ENCODE measurements around the gene AGAP1. TPM values are rescaled to one million over a fixed set of nuclear protein-coding genes. Genes with fewer than 3 reads are reported as not detected.
A peak's percentile ranks its signal among the peaks of the same experiment; 100 is the strongest.

Gene AGAP1
- total and polyA plus RNA-seq, 11 donors: 5.9 to 21.6 (median 18.9) TPM

- Histone ChIP-seq H3K27me3 (no peaks in the 10 kb centered on the region), H3K4me3 (no peak overlapping the region), H3K27ac (peak overlapping the region in 2 of 12 donors; percentile 22 to 43), H3K36me3 (no peaks in the 10 kb centered on the region), H3K4me1 (peaks cover 0 to 23% (median 9%) of the 10 kb centered on the region in 12 donors), H3K9me3 (no peaks in the 10 kb centered on the region)
- DNase-seq: no peak
- 82 to 84% (median 83%) methylated on average over 12 of the region's 12 CpGs for WGBS, 4 donors
- intact Hi-C loops (cut with DNase I): no loop called here
- no peak for ATAC-seq
- TF ChIP-seq CTCF (IDR thresholded peaks at IDR 0.05) (no peak), POLR2A (IDR thresholded peaks at IDR 0.05) (no peak)
Observed at GRCh38 chr2:235634435-235635158, 140.8 kb downstream of the AGAP1 start.

- no peak overlapping the region for H3K4me3 ChIP-seq
- DNase-seq: no peak
- intact Hi-C loops (cut with DNase I): no loop called here
- no peaks in the 10 kb centered on the region for H3K9me3 ChIP-seq
- peaks cover 7 to 43% (median 27%) of the 10 kb centered on the region in 12 donors for H3K4me1 ChIP-seq
- ATAC-seq: no peak
- no peak for TF ChIP-seq POLR2A (IDR thresholded peaks at IDR 0.05)
- TF ChIP-seq CTCF (IDR thresholded peaks at IDR 0.05): no peak
- H3K36me3 ChIP-seq: no peaks in the 10 kb centered on the region
- H3K27ac ChIP-seq: no peak overlapping the region
- WGBS, 4 donors: 92 to 94% (median 93%) methylated on average over 12 of the region's 12 CpGs
- no peaks in the 10 kb centered on the region for H3K27me3 ChIP-seq
Observed at GRCh38 chr2:235636546-235636945, 142.7 kb downstream of the AGAP1 start.

- Histone ChIP-seq H3K4me3 (no peak overlapping the region), H3K9me3 (no peaks in the 10 kb centered on the region), H3K27ac (peak overlapping the region in 2 of 12 donors; percentile 81 to 89), H3K27me3 (no peaks in the 10 kb centered on the region), H3K4me1 (peaks cover 7 to 55% (median 35%) of the 10 kb centered on the region in 12 donors), H3K36me3 (no peaks in the 10 kb centered on the region)
- 83 to 94% (median 89%) methylated on average over 7 of the region's 7 CpGs for WGBS, 4 donors
- no peak for DNase-seq
- no peak for TF ChIP-seq CTCF (IDR thresholded peaks at IDR 0.05)
- TF ChIP-seq POLR2A (IDR thresholded peaks at IDR 0.05): no peak
- intact Hi-C loops (cut with DNase I): no loop called here
- ATAC-seq: no peak
Observed at GRCh38 chr2:235637896-235638295, 144.1 kb downstream of the AGAP1 start.

GRCh38 chr2:235638541-235639427, 144.9 kb downstream of the AGAP1 start:
- Histone ChIP-seq H3K4me1 (peaks cover 7 to 63% (median 38%) of the 10 kb centered on the region in 12 donors), H3K4me3 (no peak overlapping the region), H3K27me3 (no peaks in the 10 kb centered on the region), H3K36me3 (no peaks in the 10 kb centered on the region), H3K27ac (peak overlapping the region in 11 of 12 donors; percentile 37 to 89 (median 66)), H3K9me3 (no peaks in the 10 kb centered on the region)
- ATAC-seq (no peak), DNase-seq (no peak)
- intact Hi-C loops (cut with DNase I): no loop called here
- 60 to 80% (median 69%) methylated on average over 12 of the region's 12 CpGs for WGBS, 4 donors
- TF ChIP-seq POLR2A (IDR thresholded peaks at IDR 0.05) (no peak), CTCF (IDR thresholded peaks at IDR 0.05) (peak in 1 of 12 donors; percentile 17)

Data from heart left ventricle (tissue), 16 donors.